Parathyroid adenoma (tissue), 2 donors: ENCODE results near the gene SPATA9.
A peak's percentile ranks its signal among the peaks of the same experiment; 100 is the strongest.

Source experiments
- H2AFZ ChIP-seq: fragments of 300-600 bp; sonication (generic); one replicate; pipeline ENCODE4 v1.7.0; 2017; ENCODE audit warnings: antibody characterized with exemption, mild to moderate bottlenecking
- H3K27ac ChIP-seq: fragments of 300-600 bp; sonication (generic); one replicate; pipeline ENCODE4 v1.7.0; 2017
- H3K27me3 ChIP-seq: fragments of 300-600 bp; sonication (generic); one replicate; pipeline ENCODE4 v1.7.0; 2017; ENCODE audit warnings: low read length; ENCODE audit not compliant: control insufficient read depth, insufficient read depth
- H3K36me3 ChIP-seq: fragments of 300-600 bp; sonication (generic); one replicate; pipeline ENCODE4 v1.7.0; 2017; ENCODE audit warnings: low read length; ENCODE audit not compliant: control insufficient read depth, insufficient read depth
- H3K4me1 ChIP-seq: fragments of 300-600 bp; sonication (generic); one replicate; pipeline ENCODE4 v1.7.0; 2017; ENCODE audit warnings: control low read depth
- H3K4me2 ChIP-seq: fragments of 300-600 bp; sonication (generic); one replicate; pipeline ENCODE4 v1.7.0; 2017; ENCODE audit warnings: low read length
- H3K4me3 ChIP-seq: fragments of 300-600 bp; sonication (generic); one replicate; pipeline ENCODE4 v1.7.0; 2017; ENCODE audit warnings: low read depth, low read length
- H3K79me2 ChIP-seq: fragments of 300-600 bp; sonication (generic); one replicate; pipeline ENCODE4 v1.7.0; 2017; ENCODE audit warnings: control low read depth
- H3K9ac ChIP-seq: fragments of 300-600 bp; sonication (generic); one replicate; pipeline ENCODE4 v1.7.0; 2017; ENCODE audit warnings: mild to moderate bottlenecking
- H3K9me3 ChIP-seq: fragments of 300-600 bp; sonication (generic); one replicate; pipeline ENCODE4 v1.7.0; 2017; ENCODE audit warnings: low read length; ENCODE audit not compliant: control insufficient read depth
- CTCF ChIP-seq: fragments of 300-600 bp; sonication (generic); IDR thresholded peaks from one replicate; pipeline ENCODE4 v1.7.0; 2017; ENCODE audit warnings: antibody characterized with exemption, mild to moderate bottlenecking
- donor health status: primary hyperparathyroidism.

Gene SPATA9

GRCh38 chr5:95729115-95730010 lies 46.6 kb upstream of the SPATA9 start:
- Histone ChIP-seq H3K79me2 (no peaks in the 10 kb centered on the region), H3K9me3 (no peaks in the 10 kb centered on the region), H3K9ac (no peak overlapping the region), H3K4me2 (no peak overlapping the region), H2AFZ (peak overlapping the region; percentile 68), H3K4me1 (peaks cover 24% of the 10 kb centered on the region), H3K27ac (peak overlapping the region; percentile 83), H3K36me3 (no peaks in the 10 kb centered on the region), H3K4me3 (no peak overlapping the region), H3K27me3 (no peaks in the 10 kb centered on the region)
- TF ChIP-seq CTCF, result no peak

- peak overlapping the region; percentile 68 for H2AFZ ChIP-seq
Measured at GRCh38 chr5:95728494-95729114, 45.8 kb upstream of the SPATA9 start.

GRCh38 chr5:95727764-95728191 lies 45.0 kb upstream of the SPATA9 start:
- H3K9me3 ChIP-seq, result no peaks in the 10 kb centered on the region
- peak overlapping the region; percentile 68 for H2AFZ ChIP-seq
- H3K4me3 ChIP-seq, result peak overlapping the region; percentile 21
- H3K4me2 ChIP-seq, result peak overlapping the region; percentile 41
- H3K36me3 ChIP-seq, result no peaks in the 10 kb centered on the region
- peak overlapping the region; percentile 49 for H3K27ac ChIP-seq
- no peak for TF ChIP-seq CTCF
- no peaks in the 10 kb centered on the region for H3K79me2 ChIP-seq
- H3K4me1 ChIP-seq, result peaks cover 21% of the 10 kb centered on the region
- H3K27me3 ChIP-seq, result no peaks in the 10 kb centered on the region
- H3K9ac ChIP-seq, result no peak overlapping the region

More at GRCh38 chr5:95728494-95729114, 45.8 kb upstream of the SPATA9 start:
- H3K36me3 ChIP-seq, result no peaks in the 10 kb centered on the region
- no peak overlapping the region for H3K4me3 ChIP-seq
- no peak for TF ChIP-seq CTCF
- H3K27me3 ChIP-seq, result no peaks in the 10 kb centered on the region
- H3K79me2 ChIP-seq, result no peaks in the 10 kb centered on the region
- H3K27ac ChIP-seq, result peak overlapping the region; percentile 49
- peaks cover 21% of the 10 kb centered on the region for H3K4me1 ChIP-seq
- H3K9me3 ChIP-seq, result no peaks in the 10 kb centered on the region
- no peak overlapping the region for H3K9ac ChIP-seq
- H3K4me2 ChIP-seq, result peak overlapping the region; percentile 41

GRCh38 chr5:95726811-95727763 lies 44.3 kb upstream of the SPATA9 start:
- Histone ChIP-seq H3K36me3 (no peaks in the 10 kb centered on the region), H3K9me3 (no peaks in the 10 kb centered on the region), H3K27me3 (no peaks in the 10 kb centered on the region), H3K27ac (peak overlapping the region; percentile 49), H3K4me3 (peak overlapping the region; percentile 19), H3K9ac (no peak overlapping the region), H3K79me2 (no peaks in the 10 kb centered on the region), H2AFZ (peak overlapping the region; percentile 28), H3K4me1 (peaks cover 21% of the 10 kb centered on the region), H3K4me2 (peak overlapping the region; percentile 41)
- TF ChIP-seq CTCF, result no peak
